Peyer's patch (tissue), 4 donors: ENCODE measurements around the gene ANO4. TPM values are rescaled to one million over a fixed set of nuclear protein-coding genes. Genes with fewer than 3 reads are reported as not detected.

Experiments
- DNase-seq, 3 donors: peaks; one replicate each; pipeline ENCODE4 v3.0.0-alpha.2; 2017 to 2019
- H3K27ac ChIP-seq, 4 donors: fragments of 200-600 bp; sonication (generic); one replicate each; pipeline ENCODE4 v1.5.1; 2016 to 2019
- H3K27me3 ChIP-seq, 2 donors: fragments of 200-600 bp; sonication (generic); one replicate each; pipeline ENCODE4 v1.5.1; 2019
- H3K36me3 ChIP-seq, 3 donors: fragments of 200-600 bp; sonication (generic); one replicate each; pipeline ENCODE4 v1.5.1; 2016 to 2019
- H3K4me1 ChIP-seq, 4 donors: fragments of 200-600 bp; sonication (generic); one replicate each; pipeline ENCODE4 v1.5.1; 2016 to 2019
- H3K4me3 ChIP-seq, 4 donors: fragments of 200-600 bp; sonication (generic); 1 replicate in 3 of 4; 2 replicates in 1 of 4; pipeline ENCODE4 v1.5.1; 2016 to 2019; ENCODE audit warnings: mild to moderate bottlenecking in 1 of 4
- H3K9me3 ChIP-seq, 4 donors: fragments of 200-600 bp; sonication (generic); one replicate each; pipeline ENCODE4 v1.5.1; 2016 to 2019; ENCODE audit warnings: mild to moderate bottlenecking in 1 of 4
- POLR2A ChIP-seq, 2 donors: fragments of 450-650 bp; IDR thresholded peaks; one replicate each; pipeline ENCODE4 v1.5.1; 2017; ENCODE audit warnings: antibody characterized with exemption in 2 of 2, mild to moderate bottlenecking in 2 of 2, moderate library complexity in 2 of 2
- total RNA-seq, 4 donors: library from RNA; depleted of rRNA; stranded (reverse); fragments of >200 nt; gene quantifications; one replicate each; pipeline ENCODE4 v1.1.0, GENCODE V29; 2016
- TF ChIP-seq, protein P1 (sequence below), 6 experiments: fragments of 450-650 bp in 4 of 6; fragments of 200-600 bp in 2 of 6; sonication (generic) in 1 of 6; IDR thresholded peaks; one replicate each; pipeline ENCODE4 v1.5.1; 2017 to 2019; ENCODE audit warnings: antibody characterized with exemption in 6 of 6, mild to moderate bottlenecking in 3 of 6, moderate library complexity in 1 of 6

The ANO4 gene
- total RNA-seq, 4 donors from 2014 or later: 1.7 TPM; not detected in 3

DNA sequence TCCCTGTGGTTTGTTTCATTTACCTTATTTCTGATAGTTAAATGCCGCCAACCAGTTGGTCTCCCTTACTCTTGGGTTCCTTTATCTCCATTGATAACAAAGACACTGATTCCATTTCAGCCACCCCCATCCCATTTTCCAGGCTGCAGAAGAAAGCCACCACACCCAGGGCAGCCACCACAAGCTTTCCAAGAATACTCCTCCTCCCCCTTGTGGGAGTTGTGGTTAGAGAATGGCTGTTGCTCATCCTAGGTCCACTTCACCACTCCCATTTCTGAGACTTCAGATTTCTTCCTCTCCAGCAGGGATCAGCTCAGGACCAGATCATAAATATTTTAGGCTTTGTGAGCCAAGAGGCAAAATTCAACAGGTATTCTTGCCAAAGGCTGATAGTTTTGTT, 73.9 kb downstream of the ANO4 start:
- TF ChIP-seq, protein P1, sequence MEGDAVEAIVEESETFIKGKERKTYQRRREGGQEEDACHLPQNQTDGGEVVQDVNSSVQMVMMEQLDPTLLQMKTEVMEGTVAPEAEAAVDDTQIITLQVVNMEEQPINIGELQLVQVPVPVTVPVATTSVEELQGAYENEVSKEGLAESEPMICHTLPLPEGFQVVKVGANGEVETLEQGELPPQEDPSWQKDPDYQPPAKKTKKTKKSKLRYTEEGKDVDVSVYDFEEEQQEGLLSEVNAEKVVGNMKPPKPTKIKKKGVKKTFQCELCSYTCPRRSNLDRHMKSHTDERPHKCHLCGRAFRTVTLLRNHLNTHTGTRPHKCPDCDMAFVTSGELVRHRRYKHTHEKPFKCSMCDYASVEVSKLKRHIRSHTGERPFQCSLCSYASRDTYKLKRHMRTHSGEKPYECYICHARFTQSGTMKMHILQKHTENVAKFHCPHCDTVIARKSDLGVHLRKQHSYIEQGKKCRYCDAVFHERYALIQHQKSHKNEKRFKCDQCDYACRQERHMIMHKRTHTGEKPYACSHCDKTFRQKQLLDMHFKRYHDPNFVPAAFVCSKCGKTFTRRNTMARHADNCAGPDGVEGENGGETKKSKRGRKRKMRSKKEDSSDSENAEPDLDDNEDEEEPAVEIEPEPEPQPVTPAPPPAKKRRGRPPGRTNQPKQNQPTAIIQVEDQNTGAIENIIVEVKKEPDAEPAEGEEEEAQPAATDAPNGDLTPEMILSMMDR (IDR thresholded peaks at IDR 0.05): no peak
- no peak for TF ChIP-seq POLR2A (IDR thresholded peaks at IDR 0.05)
- DNase-seq: no peak
- no peaks in the 10 kb centered on the region for H3K36me3 ChIP-seq
- H3K4me3 ChIP-seq: no peak overlapping the region
- H3K27ac ChIP-seq: no peak overlapping the region
- H3K4me1 ChIP-seq: no peaks in the 10 kb centered on the region
- H3K27me3 ChIP-seq: no peaks in the 10 kb centered on the region
- no peaks in the 10 kb centered on the region for H3K9me3 ChIP-seq

DNA sequence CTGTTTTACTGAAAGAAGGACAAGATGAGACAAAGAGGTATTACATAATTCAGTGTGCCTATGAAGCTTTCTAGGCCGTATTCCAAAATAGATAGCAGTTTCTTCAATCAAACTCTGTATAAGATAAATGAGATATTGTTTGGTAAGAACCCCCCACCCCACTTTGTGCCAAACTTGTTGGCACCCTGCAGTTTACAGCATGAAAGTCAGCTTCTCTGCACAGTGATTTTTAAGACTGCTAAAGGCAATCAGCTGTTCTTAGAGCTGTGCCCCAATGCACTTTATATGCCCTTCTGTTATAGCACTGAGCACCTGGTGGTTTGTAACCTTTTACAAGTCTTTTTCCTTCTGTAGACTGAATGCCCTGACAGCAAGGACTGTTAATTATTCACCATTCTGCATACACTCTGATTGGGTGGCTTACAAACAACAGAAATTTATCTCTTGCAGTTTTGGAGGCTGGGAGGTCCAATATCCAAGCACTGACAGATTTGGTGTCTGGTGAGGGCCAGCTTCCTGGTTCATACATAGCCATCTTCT, 76.7 kb downstream of the ANO4 start:
- Histone ChIP-seq H3K9me3 (peaks cover 0 to 5% (median 0%) of the 10 kb centered on the region in 4 donors), H3K4me3 (no peak overlapping the region), H3K27ac (no peak overlapping the region), H3K4me1 (no peaks in the 10 kb centered on the region), H3K36me3 (no peaks in the 10 kb centered on the region), H3K27me3 (no peaks in the 10 kb centered on the region)
- no peak for DNase-seq
- TF ChIP-seq, protein P1 (IDR thresholded peaks at IDR 0.05): no peak
- TF ChIP-seq POLR2A (IDR thresholded peaks at IDR 0.05): no peak

DNA sequence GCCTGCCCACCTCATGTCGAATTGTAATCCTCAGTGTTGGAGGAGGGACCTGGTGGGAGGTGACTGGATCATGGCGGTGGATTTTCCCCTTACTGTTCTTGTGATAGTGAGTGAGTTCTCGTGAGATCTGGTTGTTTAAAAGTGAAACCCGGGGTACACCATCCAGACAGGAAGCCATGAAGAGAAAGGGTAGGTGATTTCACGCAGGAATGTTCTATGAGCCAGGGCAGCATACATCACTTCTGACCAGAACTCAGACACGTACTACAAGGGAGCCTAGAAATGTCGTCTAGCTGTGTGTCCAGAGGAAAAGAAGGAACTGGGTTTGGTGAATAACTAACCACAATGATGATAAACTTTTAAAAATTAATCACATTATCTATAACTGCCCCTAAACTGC, 80.6 kb downstream of the ANO4 start:
- H3K27ac ChIP-seq: no peak overlapping the region
- TF ChIP-seq, protein P1 (IDR thresholded peaks at IDR 0.05): no peak
- TF ChIP-seq POLR2A (IDR thresholded peaks at IDR 0.05): no peak
- DNase-seq: no peak

GRCh38 chr12:100875771-100876170, 81.2 kb downstream of the ANO4 start:
- H3K4me1 ChIP-seq: no peaks in the 10 kb centered on the region
- H3K4me3 ChIP-seq: no peak overlapping the region
- H3K27me3 ChIP-seq: no peaks in the 10 kb centered on the region
- no peaks in the 10 kb centered on the region for H3K36me3 ChIP-seq
- DNase-seq: no peak
- no peak overlapping the region for H3K27ac ChIP-seq
- peaks cover 0 to 5% (median 0%) of the 10 kb centered on the region in 4 donors for H3K9me3 ChIP-seq
- TF ChIP-seq, protein P1 (IDR thresholded peaks at IDR 0.05): no peak
- TF ChIP-seq POLR2A (IDR thresholded peaks at IDR 0.05): no peak

More for the DNA sequence above, 80.6 kb downstream of the ANO4 start:
- Histone ChIP-seq H3K4me3 (no peak overlapping the region), H3K9me3 (peaks cover 0 to 5% (median 0%) of the 10 kb centered on the region in 4 donors), H3K4me1 (no peaks in the 10 kb centered on the region), H3K36me3 (no peaks in the 10 kb centered on the region), H3K27me3 (no peaks in the 10 kb centered on the region)

DNA sequence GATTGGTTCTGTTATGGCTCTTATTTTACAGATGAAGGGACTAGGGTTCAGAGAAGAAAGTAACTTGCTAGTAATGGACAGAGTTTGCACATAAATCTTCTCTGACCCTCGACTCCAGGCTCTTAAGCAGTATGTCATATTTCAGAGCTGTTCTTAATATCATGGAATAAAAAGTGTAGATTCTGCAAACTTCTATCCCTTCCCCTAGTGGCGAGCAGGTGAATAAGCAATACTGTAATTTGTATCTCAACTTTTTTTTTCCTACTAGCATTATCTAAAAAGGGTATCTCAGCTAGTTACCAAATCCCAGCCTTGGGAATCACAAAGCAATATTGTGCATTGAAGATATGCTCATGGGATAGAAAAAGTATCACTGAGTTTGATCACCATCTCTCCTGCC, 83.2 kb downstream of the ANO4 start:
- H3K4me3 ChIP-seq: no peak overlapping the region
- no peaks in the 10 kb centered on the region for H3K36me3 ChIP-seq
- no peak for TF ChIP-seq POLR2A (IDR thresholded peaks at IDR 0.05)
- TF ChIP-seq, protein P1 (IDR thresholded peaks at IDR 0.05): no peak
- peaks cover 0 to 5% (median 0%) of the 10 kb centered on the region in 4 donors for H3K9me3 ChIP-seq
- no peaks in the 10 kb centered on the region for H3K27me3 ChIP-seq
- DNase-seq: no peak
- no peak overlapping the region for H3K27ac ChIP-seq
- no peaks in the 10 kb centered on the region for H3K4me1 ChIP-seq

DNA sequence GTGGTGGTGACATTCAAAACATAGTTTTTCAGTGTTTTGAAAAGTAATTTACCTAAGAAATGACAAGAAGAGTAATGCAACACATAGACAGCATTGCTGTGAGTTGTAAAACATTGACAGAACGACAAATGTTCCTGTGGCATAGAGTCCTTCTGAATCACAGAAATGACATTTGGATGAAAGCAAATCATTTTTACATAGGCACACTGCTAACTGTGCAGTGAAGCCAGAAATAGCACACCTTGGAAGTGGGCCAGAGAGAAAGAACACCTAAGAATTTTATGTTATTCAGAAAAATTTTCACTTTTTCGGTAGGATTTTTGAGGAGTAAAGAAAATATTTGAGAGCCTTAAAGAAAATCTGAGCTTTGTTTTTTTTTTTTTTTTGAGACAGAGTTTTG, 100.6 kb downstream of the ANO4 start:
- H3K27ac ChIP-seq: no peak overlapping the region
- H3K27me3 ChIP-seq: no peaks in the 10 kb centered on the region
- no peaks in the 10 kb centered on the region for H3K36me3 ChIP-seq
- H3K9me3 ChIP-seq: no peaks in the 10 kb centered on the region
- H3K4me3 ChIP-seq: no peak overlapping the region
- TF ChIP-seq POLR2A (IDR thresholded peaks at IDR 0.05): no peak
- TF ChIP-seq, protein P1 (IDR thresholded peaks at IDR 0.05): no peak
- no peak for DNase-seq
- no peaks in the 10 kb centered on the region for H3K4me1 ChIP-seq
